B cell (primary cell): Measurements from ENCODE around the gene TIGD1. TPM values are rescaled to one million over a fixed set of nuclear protein-coding genes. Genes with fewer than 3 reads are reported as not detected.
"Not testable (repeated sequence)": the region's sequence is repeated elsewhere in the genome, so short reads cannot be mapped to it uniquely, and the experiment has no call there.

ENCODE experiments used
- ATAC-seq: fragments of 200-7000 bp; cut with Tn5 transposase; one replicate; pipeline ENCODE4 v1.10.0; 2021; ENCODE audit warnings: low read depth, mild to moderate bottlenecking, moderate number of reproducible peaks, moderate library complexity
- CTCF ChIA-PET: fragments of 350-600 bp; sonication (Branson Sonifier 250); formaldehyde crosslinking; loops from one replicate; lab custom pipeline; 2021; ENCODE audit warnings: antibody characterized with exemption, inconsistent platforms; lab: Charles Lee
- POLR2A ChIA-PET: fragments of 350-600 bp; sonication (Branson Sonifier 250); formaldehyde crosslinking; loops from one replicate; lab custom pipeline; 2021; ENCODE audit warnings: antibody characterized with exemption; lab: Charles Lee
- DNase-seq: peaks from one replicate; pipeline ENCODE4 v3.0.0; 2013
- H2AFZ ChIP-seq: 2 replicates; pipeline ENCODE4 v1.6.1; 2012; ENCODE audit warnings: mild to moderate bottlenecking, low read depth, low read length; ENCODE audit not compliant: insufficient read depth, poor library complexity, severe bottlenecking
- H3K27ac ChIP-seq, 2 donors: 1 replicate in 1 of 2; 2 replicates in 1 of 2; pipeline ENCODE4 v1.5.1; 2012 to 2013; ENCODE audit warnings: low read length in 2 of 2, mild to moderate bottlenecking in 2 of 2, moderate library complexity in 1 of 2
- H3K27me3 ChIP-seq, 4 experiments: fragments of 200-600 bp in 1 of 4; sonication (generic) in 1 of 4; replicated peaks in 1 of 4; 1 replicate in 2 of 4; 2 replicates in 2 of 4; pipeline versions ENCODE4 v1.6.1 to v1.7.0; 2013 to 2016; ENCODE audit warnings: low read length in 3 of 4, mild to moderate bottlenecking in 2 of 4, mixed read lengths in 1 of 4, moderate library complexity in 1 of 4; ENCODE audit not compliant: insufficient read depth in 4 of 4, control insufficient read depth in 3 of 4; ENCODE audit errors: control extremely low read depth in 1 of 4
- H3K36me3 ChIP-seq, 2 experiments: replicated peaks in 1 of 2; 1 replicate in 1 of 2; 2 replicates in 1 of 2; pipeline versions ENCODE4 v1.6.1 to v1.7.1; 2013; ENCODE audit warnings: low read length in 1 of 2; ENCODE audit not compliant: insufficient read depth in 2 of 2, control insufficient read depth in 1 of 2; ENCODE audit errors: control extremely low read depth in 1 of 2, extremely low read depth in 1 of 2
- H3K4me1 ChIP-seq, 2 donors: fragments of 200-600 bp in 1 of 2; sonication (generic) in 1 of 2; 1 replicate in 1 of 2; 2 replicates in 1 of 2; pipeline versions ENCODE4 v1.5.1 to v1.6.1; 2013 to 2017; ENCODE audit warnings: low read length in 2 of 2; ENCODE audit not compliant: control insufficient read depth in 2 of 2, insufficient read depth in 2 of 2
- H3K4me2 ChIP-seq: replicated peaks from 2 replicates; pipeline ENCODE3; 2012; ENCODE audit warnings: mild to moderate bottlenecking, low read depth, low read length; ENCODE audit not compliant: poor library complexity, severe bottlenecking
- H3K4me3 ChIP-seq, 5 experiments: fragments of 200-600 bp in 1 of 5; sonication (generic) in 1 of 5; 1 replicate in 3 of 5; 2 replicates in 2 of 5; pipeline versions ENCODE4 v1.5.1 to v1.7.0; 2011 to 2016; ENCODE audit warnings: low read length in 4 of 5, mild to moderate bottlenecking in 4 of 5, low read depth in 2 of 5, control low read depth in 1 of 5, moderate library complexity in 1 of 5; ENCODE audit not compliant: insufficient read depth in 1 of 5; ENCODE audit errors: control extremely low read depth in 1 of 5, extremely low read depth in 1 of 5
- H3K79me2 ChIP-seq: fragments of 200-600 bp; sonication (generic); one replicate; pipeline ENCODE4 v1.6.0; 2016; ENCODE audit warnings: low read length; ENCODE audit not compliant: control insufficient read depth, insufficient read depth
- H3K9ac ChIP-seq: fragments of 200-600 bp; sonication (generic); 2 replicates; pipeline ENCODE4 v1.6.1; 2017; ENCODE audit warnings: mild to moderate bottlenecking, low read length, moderate library complexity
- H3K9me3 ChIP-seq, 3 donors: one replicate each; pipeline versions ENCODE4 v1.6.1 to v1.7.1; 2013; ENCODE audit warnings: low read length in 2 of 3; ENCODE audit not compliant: control insufficient read depth in 2 of 3, insufficient read depth in 1 of 3; ENCODE audit errors: control extremely low read depth in 1 of 3
- H4K20me1 ChIP-seq: 2 replicates; pipeline ENCODE4 v1.6.0; 2012; ENCODE audit warnings: mild to moderate bottlenecking, low read length; ENCODE audit not compliant: insufficient read depth, control insufficient read depth, poor library complexity, severe bottlenecking
- H3K27ac Mint-ChIP-seq: one replicate; pipeline ENCODE4 v1.8.0; 2021; ENCODE audit warnings: mixed read lengths
- H3K27me3 Mint-ChIP-seq: one replicate; pipeline ENCODE4 v1.8.0; 2021; ENCODE audit warnings: mixed read lengths
- H3K4me1 Mint-ChIP-seq: one replicate; pipeline ENCODE4 v1.8.0; 2021; ENCODE audit warnings: mixed read lengths
- H3K4me3 Mint-ChIP-seq: one replicate; pipeline ENCODE4 v1.8.0; 2021; ENCODE audit warnings: mixed read lengths
- H3K9me3 Mint-ChIP-seq: one replicate; pipeline ENCODE4 v1.8.0; 2022; ENCODE audit warnings: mixed read lengths; ENCODE audit not compliant: insufficient read depth
- EZH2 ChIP-seq: IDR thresholded peaks from 2 replicates; pipeline ENCODE4 v1.6.1; 2012; ENCODE audit warnings: borderline replicate concordance, low read depth, mild to moderate bottlenecking, moderate library complexity, low read length; ENCODE audit not compliant: insufficient read depth, poor library complexity, severe bottlenecking
- WGBS: methylation state at CpG from one replicate; pipeline ENCODE4 v1.1.5; 2013; ENCODE audit warnings: missing lambda C conversion rate; ENCODE audit not compliant: insufficient coverage; 5-methylcytosine and 5-hydroxymethylcytosine counted together
- intact Hi-C: fragments of 100-400 bp; cut with micrococcal nuclease; formaldehyde crosslinking; loops from one replicate; pipeline ENCODE4 v1.10.0; 2022
- polyA plus RNA-seq: library from polyadenylated mRNA; depleted of rRNA; stranded (reverse); fragments of >200 nt; gene quantifications from 2 replicates; pipeline ENCODE4 v1.2.3, GENCODE V29; 2012
- total RNA-seq, 2 donors: library from RNA; stranded (reverse); fragments of 120-200 nt in 1 of 2; gene quantifications; 1 replicate in 1 of 2; 2 replicates in 1 of 2; pipeline versions ENCODE4 v1.2.3 to v1.2.4, GENCODE V29; 2013 to 2022
- TF ChIP-seq, protein P1 (sequence below): fragments of 200-600 bp; IDR thresholded peaks from one replicate; pipeline ENCODE4 v1.8.0; 2022; ENCODE audit warnings: antibody characterized with exemption, mild to moderate bottlenecking

The TIGD1 gene
- total and polyA plus RNA-seq, 2 donors (not counting 1 experiment from before 2014, with no cell fraction given), result 7.6 to 13.6 TPM

DNA sequence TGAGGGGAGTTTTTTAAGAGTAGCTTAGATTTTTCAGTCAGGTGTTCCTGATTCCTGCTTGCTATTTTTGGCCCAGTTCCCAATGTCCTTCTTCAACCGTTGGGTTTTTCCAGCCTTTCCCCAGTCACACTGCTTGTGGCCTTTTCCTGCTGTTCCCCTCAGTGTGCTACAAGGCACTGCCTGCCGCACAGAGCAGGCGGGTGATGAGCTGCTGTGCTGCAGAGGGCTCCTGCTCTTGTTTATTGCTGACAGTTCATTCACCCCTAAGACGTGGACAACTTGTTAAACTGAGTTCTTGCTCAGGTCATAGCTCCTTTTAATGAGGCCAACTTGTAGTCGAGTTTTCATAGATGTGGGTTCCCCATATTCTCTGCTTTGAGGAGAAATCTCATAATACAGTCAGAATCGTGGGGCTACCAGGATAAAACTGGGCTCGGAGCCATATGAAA, 20.7 kb upstream of the TIGD1 start:
- POLR2A ChIA-PET, result no interaction called here
- Mint-ChIP-seq H3K9me3 (no peaks in the 10 kb centered on the region), H3K27me3 (no peaks in the 10 kb centered on the region), H3K4me3 (no peak overlapping the region), H3K27ac (no peak overlapping the region), H3K4me1 (no peaks in the 10 kb centered on the region)
- H3K9me3 ChIP-seq, result no peaks in the 10 kb centered on the region
- intact Hi-C loops, result no loop called here
- H3K27ac ChIP-seq, result no peak overlapping the region
- H3K27me3 ChIP-seq, result no peaks in the 10 kb centered on the region
- TF ChIP-seq EZH2, result no peak
- TF ChIP-seq, protein P1, sequence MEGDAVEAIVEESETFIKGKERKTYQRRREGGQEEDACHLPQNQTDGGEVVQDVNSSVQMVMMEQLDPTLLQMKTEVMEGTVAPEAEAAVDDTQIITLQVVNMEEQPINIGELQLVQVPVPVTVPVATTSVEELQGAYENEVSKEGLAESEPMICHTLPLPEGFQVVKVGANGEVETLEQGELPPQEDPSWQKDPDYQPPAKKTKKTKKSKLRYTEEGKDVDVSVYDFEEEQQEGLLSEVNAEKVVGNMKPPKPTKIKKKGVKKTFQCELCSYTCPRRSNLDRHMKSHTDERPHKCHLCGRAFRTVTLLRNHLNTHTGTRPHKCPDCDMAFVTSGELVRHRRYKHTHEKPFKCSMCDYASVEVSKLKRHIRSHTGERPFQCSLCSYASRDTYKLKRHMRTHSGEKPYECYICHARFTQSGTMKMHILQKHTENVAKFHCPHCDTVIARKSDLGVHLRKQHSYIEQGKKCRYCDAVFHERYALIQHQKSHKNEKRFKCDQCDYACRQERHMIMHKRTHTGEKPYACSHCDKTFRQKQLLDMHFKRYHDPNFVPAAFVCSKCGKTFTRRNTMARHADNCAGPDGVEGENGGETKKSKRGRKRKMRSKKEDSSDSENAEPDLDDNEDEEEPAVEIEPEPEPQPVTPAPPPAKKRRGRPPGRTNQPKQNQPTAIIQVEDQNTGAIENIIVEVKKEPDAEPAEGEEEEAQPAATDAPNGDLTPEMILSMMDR, result no peak
- CTCF ChIA-PET, result interaction anchor here (0.7 kb wide), 1 partner anchor 15 kb away, joined by 3 read pairs; no protein-coding TSS in a partner anchor
- no peaks in the 10 kb centered on the region for H3K79me2 ChIP-seq
- peaks cover 14 to 81% of the 10 kb centered on the region in 2 experiments for H3K36me3 ChIP-seq
- H3K9ac ChIP-seq, result no peak overlapping the region
- H4K20me1 ChIP-seq, result no peaks in the 10 kb centered on the region
- H3K4me1 ChIP-seq, result no peaks in the 10 kb centered on the region
- WGBS, result 96% methylated on average over 7 of the region's 7 CpGs
- DNase-seq (no peak), ATAC-seq (no peak)
- no peak overlapping the region for H3K4me3 ChIP-seq
- no peak overlapping the region for H3K4me2 ChIP-seq
- no peak overlapping the region for H2AFZ ChIP-seq

DNA sequence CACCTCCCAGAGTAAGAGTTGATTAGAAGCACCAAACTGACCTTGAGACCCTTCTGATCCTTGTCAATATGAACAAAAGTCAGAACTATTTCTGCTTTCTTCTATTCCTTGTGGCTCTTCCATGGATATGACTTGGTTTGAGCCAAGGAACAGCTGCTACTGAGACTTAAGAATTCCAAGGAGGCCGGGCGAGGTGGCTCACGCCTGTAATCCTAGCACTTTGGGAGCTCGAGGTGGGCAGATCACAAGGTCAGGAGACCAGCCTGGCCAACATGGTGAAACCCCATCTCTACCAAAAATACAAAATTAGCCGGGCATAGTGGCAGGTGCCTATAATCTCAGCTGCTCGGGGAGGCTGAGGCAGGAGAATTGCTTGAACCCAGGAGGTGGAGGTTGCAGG, 20.1 kb upstream of the TIGD1 start:
- H3K4me2 ChIP-seq, POLR2A ChIA-PET, H3K27me3 ChIP-seq, H3K4me3 Mint-ChIP-seq, H3K79me2 ChIP-seq, H3K9me3 Mint-ChIP-seq, H2AFZ ChIP-seq, H3K9me3 ChIP-seq, H3K4me1 Mint-ChIP-seq, H3K4me1 ChIP-seq, ATAC-seq, intact Hi-C loops, H3K27ac ChIP-seq, H3K27me3 Mint-ChIP-seq, H3K9ac ChIP-seq, H3K27ac Mint-ChIP-seq, H3K4me3 ChIP-seq, DNase-seq, H4K20me1 ChIP-seq: not testable (repeated sequence)
- 92% methylated on average over 4 of the region's 6 CpGs for WGBS
- peaks cover 14 to 85% of the 10 kb centered on the region in 2 experiments for H3K36me3 ChIP-seq
- CTCF ChIA-PET, result interaction anchor here (0.7 kb wide), 1 partner anchor 16 kb away, joined by 3 read pairs; no protein-coding TSS in a partner anchor
